GM19438 (cell line): ENCODE data around the gene CHCHD10.

Experiments
- ATAC-seq: cut with Tn5 transposase; IDR thresholded peaks from one replicate; pipeline ENCODE4 v1.9.1; 2021; ENCODE audit warnings: low read depth; ENCODE audit not compliant: unreplicated experiment

The CHCHD10 gene

DNA sequence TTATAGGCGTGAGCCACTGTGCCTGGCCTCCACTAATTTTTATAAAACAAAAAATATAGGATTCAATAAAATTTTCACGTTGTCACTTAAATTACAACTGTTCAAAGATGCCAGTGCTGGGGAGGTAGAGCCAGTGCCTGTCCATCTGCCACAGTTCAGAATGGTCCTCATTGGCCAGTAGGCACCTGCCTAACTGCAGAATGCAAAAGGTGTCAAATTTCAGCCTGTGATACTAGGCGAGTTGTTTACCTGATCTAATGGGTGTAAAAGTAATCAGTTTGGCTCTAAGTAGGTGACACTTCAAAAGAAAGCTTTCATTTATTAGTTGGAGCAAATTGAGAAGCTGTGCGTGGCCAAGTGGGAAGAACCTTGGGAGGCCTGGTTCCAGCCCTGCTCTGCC is 21.3 kb upstream of the CHCHD10 start:
- ATAC-seq: no peak

GRCh38 chr22:23787910-23788309 is 20.1 kb upstream of the CHCHD10 start:
- no peak for ATAC-seq

GRCh38 chr22:23787600-23787896 is 19.8 kb upstream of the CHCHD10 start:
- ATAC-seq: no peak

- ATAC-seq: peak; percentile 66
Observed at GRCh38 chr22:23786752-23787599, 19.2 kb upstream of the CHCHD10 start, which contains the start of gene SMARCB1. Gene SMARCB1 (plus strand): TSS chr22:23786966. CDS start chr22:23787170, 204 bp downstream.

DNA sequence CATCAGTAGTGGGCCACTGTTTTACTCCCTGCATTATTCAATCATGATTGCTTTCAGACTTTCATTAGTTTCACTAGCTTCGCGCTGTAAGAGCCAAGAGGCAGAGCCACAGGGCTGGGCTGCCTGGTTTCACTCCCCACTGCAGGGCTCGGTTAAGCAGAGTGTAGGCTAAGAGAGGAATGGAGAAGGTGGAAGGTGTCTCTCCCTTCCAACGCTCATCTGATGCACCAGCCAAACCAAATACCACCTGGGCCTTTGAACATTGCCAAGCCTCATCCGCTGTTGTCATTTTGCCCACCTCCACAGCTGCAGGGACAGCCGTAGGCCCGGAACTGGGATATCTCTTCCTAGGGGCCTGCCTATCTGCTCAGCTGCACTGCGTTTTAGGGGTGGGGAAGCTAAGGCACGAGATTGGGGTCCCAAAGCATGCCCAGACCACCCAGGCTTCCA is 18.5 kb upstream of the CHCHD10 start:
- ATAC-seq: no peak

DNA sequence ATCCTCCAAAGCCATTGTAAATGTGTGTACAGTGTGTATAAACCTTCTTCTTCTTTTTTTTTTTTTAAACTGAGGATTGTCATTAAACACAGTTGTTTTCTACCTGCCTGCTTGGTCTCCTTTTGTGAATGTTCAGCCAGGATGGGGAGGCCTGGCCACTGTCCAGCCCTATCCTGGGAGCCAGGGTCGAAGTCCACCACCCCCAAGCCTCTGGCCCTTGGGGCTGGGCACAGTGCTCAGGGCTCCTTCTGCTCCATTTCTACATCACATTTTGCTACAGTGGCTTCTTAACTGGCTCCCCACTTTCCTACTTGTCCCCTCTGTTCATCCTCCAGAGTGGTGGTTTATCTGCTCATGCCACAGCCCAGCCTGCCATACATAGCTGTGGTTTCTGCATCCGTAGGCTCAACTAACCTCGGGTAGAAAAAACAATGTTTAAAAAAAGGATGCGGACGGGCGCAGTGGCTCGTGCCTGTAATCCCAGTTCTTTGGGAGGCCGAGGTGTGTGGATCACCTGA is 16.5 kb upstream of the CHCHD10 start:
- no peak for ATAC-seq

DNA sequence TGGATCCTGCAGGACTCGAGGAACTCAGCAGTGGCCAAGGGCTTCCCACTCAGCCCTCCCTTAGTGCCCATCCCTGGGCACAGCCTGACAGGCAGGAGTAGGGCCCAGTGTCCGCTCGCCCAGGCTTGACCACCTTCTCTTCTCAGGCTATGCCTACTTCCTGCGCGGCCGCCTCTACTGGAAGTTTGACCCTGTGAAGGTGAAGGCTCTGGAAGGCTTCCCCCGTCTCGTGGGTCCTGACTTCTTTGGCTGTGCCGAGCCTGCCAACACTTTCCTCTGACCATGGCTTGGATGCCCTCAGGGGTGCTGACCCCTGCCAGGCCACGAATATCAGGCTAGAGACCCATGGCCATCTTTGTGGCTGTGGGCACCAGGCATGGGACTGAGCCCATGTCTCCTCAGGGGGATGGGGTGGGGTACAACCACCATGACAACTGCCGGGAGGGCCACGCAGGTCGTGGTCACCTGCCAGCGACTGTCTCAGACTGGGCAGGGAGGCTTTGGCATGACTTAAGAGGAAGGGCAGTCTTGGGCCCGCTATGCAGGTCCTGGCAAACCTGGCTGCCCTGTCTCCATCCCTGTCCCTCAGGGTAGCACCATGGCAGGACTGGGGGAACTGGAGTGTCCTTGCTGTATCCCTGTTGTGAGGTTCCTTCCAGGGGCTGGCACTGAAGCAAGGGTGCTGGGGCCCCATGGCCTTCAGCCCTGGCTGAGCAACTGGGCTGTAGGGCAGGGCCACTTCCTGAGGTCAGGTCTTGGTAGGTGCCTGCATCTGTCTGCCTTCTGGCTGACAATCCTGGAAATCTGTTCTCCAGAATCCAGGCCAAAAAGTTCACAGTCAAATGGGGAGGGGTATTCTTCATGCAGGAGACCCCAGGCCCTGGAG is 15.7 kb upstream of the CHCHD10 start:
- no peak for ATAC-seq

DNA sequence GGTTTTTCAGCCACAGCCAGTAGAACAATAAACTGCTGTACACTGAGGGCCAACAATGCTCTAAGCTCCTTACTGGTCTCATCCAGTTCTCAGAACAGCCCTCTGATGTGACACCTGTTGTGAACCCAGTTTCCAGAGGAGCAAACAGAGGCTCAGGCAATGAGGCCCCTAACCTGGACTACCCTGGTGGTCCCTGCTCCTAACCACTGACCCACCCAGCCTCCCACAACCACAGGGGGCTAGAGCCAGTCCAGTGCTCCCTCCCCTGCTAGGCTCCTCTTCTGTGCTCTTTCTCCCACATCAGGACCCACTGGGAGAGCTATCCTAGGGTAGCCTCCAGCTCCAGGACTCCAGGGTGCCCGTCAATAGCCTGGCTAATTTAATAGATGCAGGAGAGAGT is 14.9 kb upstream of the CHCHD10 start:
- ATAC-seq: no peak

DNA sequence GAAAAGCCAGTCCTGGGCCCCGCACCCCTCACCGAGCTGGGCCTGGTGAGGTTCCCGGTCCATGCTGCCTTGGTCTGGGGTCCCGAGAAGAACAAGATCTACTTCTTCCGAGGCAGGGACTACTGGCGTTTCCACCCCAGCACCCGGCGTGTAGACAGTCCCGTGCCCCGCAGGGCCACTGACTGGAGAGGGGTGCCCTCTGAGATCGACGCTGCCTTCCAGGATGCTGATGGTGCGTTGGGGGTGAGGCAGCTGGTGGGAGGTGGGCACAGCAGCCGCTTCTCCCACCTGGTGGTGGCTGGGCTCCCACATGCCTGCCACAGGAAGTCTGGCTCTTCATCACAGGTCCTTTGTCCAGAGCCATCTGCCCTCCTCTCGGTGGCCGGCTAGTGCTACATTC is 14.5 kb upstream of the CHCHD10 start:
- ATAC-seq: no peak

- no peak for ATAC-seq
Observed at GRCh38 chr22:23781511-23782183, 13.9 kb upstream of the CHCHD10 start.

- ATAC-seq: no peak
Observed at GRCh38 chr22:23781065-23781464, 13.3 kb upstream of the CHCHD10 start.

- ATAC-seq: no peak
Observed at GRCh38 chr22:23780146-23780748, 12.5 kb upstream of the CHCHD10 start.

GRCh38 chr22:23779731-23780130 is 12.0 kb upstream of the CHCHD10 start:
- no peak for ATAC-seq

- ATAC-seq: no peak
Observed at GRCh38 chr22:23779083-23779482, 11.3 kb upstream of the CHCHD10 start.

- no peak for ATAC-seq
Observed at GRCh38 chr22:23778577-23778900, 10.8 kb upstream of the CHCHD10 start.

DNA sequence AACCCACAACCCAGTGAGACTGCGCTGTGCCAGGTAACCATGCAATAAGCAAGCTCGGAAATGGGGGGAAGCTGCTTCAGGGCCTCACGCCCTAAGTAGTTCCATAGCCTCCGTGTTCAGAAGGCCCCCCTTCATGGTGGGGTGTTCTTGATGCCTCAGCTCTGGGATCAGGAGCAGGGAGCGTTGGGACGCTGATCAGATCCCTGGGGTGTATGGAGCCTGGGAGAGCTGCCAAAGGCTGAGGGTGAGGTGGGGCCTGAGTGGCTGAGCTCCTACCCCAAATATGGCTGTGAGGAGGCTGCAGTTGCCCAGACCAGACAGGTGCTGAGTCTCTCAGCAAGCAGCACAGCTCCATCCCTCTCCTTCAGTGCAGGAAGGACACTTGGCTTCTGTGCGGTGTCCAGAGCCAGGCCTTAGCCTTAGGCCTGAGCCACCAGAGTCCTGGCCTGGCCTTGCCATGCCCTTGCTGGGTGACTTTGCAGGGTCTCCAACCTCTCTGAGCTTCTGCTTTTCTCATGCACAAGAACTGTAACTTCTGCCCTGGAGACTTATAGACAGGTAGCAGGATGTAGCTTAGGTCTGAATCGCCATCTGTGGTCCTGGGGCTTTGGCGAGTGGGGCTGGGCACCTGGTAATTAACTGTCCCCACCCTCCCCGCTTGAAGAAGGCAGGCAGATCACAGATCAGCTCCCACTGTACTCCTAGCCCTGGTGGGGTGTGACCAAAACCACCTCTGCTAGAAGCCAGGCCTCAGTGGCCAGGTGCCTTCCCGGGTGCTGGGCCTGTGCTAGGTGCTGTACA is 10.2 kb upstream of the CHCHD10 start:
- ATAC-seq: no peak

DNA sequence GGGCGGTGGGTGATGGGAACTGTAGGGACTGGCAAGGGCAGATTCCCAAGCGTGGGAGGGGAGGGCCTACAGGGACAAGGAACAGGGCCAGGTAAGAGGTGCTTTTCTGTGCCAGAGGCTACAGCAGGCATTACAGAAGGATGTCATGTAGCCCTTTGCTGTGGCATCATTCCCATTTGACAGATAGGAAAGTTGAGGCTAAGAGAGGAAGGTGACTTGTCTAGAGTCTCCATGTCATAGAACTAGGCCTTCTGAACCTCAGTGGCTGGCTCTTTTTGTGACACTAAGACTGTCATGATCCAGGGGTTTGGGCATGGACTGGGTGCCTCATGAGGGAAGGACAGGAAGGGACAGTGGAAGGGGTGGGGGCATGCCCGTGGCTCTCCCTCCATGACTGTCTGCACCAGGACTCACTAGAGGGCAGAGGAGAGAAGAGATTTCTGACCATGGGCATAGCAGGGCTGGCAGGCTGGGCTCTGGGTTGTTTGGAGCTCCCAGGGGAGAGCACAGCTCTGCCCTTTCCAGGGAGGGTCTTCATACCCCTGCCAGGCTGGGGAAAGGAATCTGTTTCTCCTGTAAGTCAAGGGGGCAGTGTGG is 8.1 kb upstream of the CHCHD10 start:
- ATAC-seq: no peak

- ATAC-seq: no peak
Observed at GRCh38 chr22:23774922-23775436, 7.2 kb upstream of the CHCHD10 start.
